ENCODE measurements around the gene WDR11. TPM values are rescaled to one million over a fixed set of nuclear protein-coding genes. Genes with fewer than 3 reads are reported as not detected.

The WDR11 gene
- total RNA-seq, 1 experiment from 2014 or later: 48.7 TPM

DNA sequence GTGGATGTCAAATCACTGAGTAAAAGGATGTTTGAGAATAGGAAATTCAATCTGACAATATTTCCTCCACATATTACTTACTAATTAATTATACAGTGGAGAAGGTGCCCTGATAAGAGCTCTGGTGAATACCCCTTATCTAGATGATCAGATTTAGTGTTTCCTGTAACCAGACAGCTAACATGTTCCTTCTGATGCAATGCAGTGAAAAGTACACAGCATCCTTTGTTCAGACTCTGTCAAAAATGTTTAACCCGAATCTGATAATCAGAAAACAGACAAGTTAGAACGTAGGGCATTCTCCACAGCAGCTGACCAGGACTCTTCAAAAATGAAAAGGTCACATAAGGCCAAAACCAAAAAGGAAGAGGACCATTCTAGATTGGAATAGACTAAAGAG, 46.2 kb downstream of the WDR11 start:
- H3K27ac Mint-ChIP-seq: no peak overlapping the region
- no CpG with 5 or more reads among the region's 2 CpGs for WGBS (ENCODE audit: extremely low coverage, insufficient read length, low lambda C conversion rate)
- TF ChIP-seq, protein P1, sequence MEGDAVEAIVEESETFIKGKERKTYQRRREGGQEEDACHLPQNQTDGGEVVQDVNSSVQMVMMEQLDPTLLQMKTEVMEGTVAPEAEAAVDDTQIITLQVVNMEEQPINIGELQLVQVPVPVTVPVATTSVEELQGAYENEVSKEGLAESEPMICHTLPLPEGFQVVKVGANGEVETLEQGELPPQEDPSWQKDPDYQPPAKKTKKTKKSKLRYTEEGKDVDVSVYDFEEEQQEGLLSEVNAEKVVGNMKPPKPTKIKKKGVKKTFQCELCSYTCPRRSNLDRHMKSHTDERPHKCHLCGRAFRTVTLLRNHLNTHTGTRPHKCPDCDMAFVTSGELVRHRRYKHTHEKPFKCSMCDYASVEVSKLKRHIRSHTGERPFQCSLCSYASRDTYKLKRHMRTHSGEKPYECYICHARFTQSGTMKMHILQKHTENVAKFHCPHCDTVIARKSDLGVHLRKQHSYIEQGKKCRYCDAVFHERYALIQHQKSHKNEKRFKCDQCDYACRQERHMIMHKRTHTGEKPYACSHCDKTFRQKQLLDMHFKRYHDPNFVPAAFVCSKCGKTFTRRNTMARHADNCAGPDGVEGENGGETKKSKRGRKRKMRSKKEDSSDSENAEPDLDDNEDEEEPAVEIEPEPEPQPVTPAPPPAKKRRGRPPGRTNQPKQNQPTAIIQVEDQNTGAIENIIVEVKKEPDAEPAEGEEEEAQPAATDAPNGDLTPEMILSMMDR (conservative IDR thresholded peaks at IDR 0.05): no peak

More for the DNA sequence above, 46.2 kb downstream of the WDR11 start:
- Histone ChIP-seq H3K27me3 (ENCODE audit: insufficient read depth, low read length) (no peaks in the 10 kb centered on the region), H3K23me2 (ENCODE audit: insufficient read length, low read depth, low read length, poor library complexity, severe bottlenecking) (no peaks in the 10 kb centered on the region), H4K91ac (ENCODE audit: insufficient read length, low read depth, low read length) (no peak overlapping the region), H3K9me3 (ENCODE audit: control insufficient read depth, low read depth, low read length) (no peaks in the 10 kb centered on the region), H2BK20ac (ENCODE audit: low read depth, low read length, poor library complexity, severe bottlenecking) (no peak overlapping the region), H3K14ac (ENCODE audit: insufficient read depth, low read length) (no peak overlapping the region), H4K8ac (replicated peaks; ENCODE audit: insufficient read length, low read depth, low read length) (no peak overlapping the region), H3K4me2 (ENCODE audit: insufficient read depth, insufficient read length, low read length) (no peak overlapping the region), H4K20me1 (ENCODE audit: control insufficient read depth, insufficient read depth, insufficient read length) (no peaks in the 10 kb centered on the region), H2BK12ac (ENCODE audit: insufficient read length, low read depth, low read length) (no peak overlapping the region), H3T11ph (ENCODE audit: low read length) (no peak overlapping the region), H2BK15ac (ENCODE audit: low read depth, low read length) (no peak overlapping the region), H3K56ac (ENCODE audit: insufficient read length, low read depth, low read length) (no peak overlapping the region), H3K79me2 (ENCODE audit: insufficient read depth, low read length) (no peaks in the 10 kb centered on the region), H3K4ac (ENCODE audit: low read depth, low read length) (no peak overlapping the region), H2AK5ac (ENCODE audit: insufficient read length, low read length) (no peak overlapping the region), H2AFZ (ENCODE audit: low read length) (no peak overlapping the region), H3K27ac (ENCODE audit: insufficient read length, low read depth, low read length) (no peak overlapping the region), H2BK5ac (ENCODE audit: insufficient read length, low read length) (no peak overlapping the region), H3K79me1 (ENCODE audit: insufficient read depth, low read depth, low read length, poor library complexity, severe bottlenecking) (no peaks in the 10 kb centered on the region), H3K18ac (ENCODE audit: insufficient read length, low read depth, low read length) (no peak overlapping the region), H3K9ac (ENCODE audit: extremely low read depth, insufficient read length, low read length) (no peak overlapping the region), H4K5ac (ENCODE audit: insufficient read length, low read depth, low read length) (no peak overlapping the region), H3K23ac (ENCODE audit: insufficient read length, low read depth, low read length) (no peak overlapping the region), H3K4me1 (ENCODE audit: insufficient read depth, low read length) (no peaks in the 10 kb centered on the region), H2BK120ac (ENCODE audit: low read depth, low read length, poor library complexity, severe bottlenecking) (no peak overlapping the region)
- Mint-ChIP-seq H3K4me3 (no peak overlapping the region), H3K4me1 (no peaks in the 10 kb centered on the region), H3K27me3 (ENCODE audit: low read depth) (no peaks in the 10 kb centered on the region), H3K36me3 (ENCODE audit: insufficient read depth in 1 of 3, low read depth in 3 of 3) (peaks cover 12 to 36% (median 23%) of the 10 kb centered on the region in 3 experiments; a peak in 6 of 7 replicates), H3K9me3 (no peaks in the 10 kb centered on the region)
- DNase-seq: no peak
